Adrenal gland (tissue), 12 donors: Measurements from ENCODE around the gene NLRP9. TPM values are rescaled to one million over a fixed set of nuclear protein-coding genes. Genes with fewer than 3 reads are reported as not detected.

Experiments
- DNase-seq, 7 donors: peaks; one replicate each; pipeline ENCODE4 v3.0.0-alpha.2; 2019 to 2020
- H3K27ac ChIP-seq, 5 donors: fragments of 200-600 bp; sonication (generic) in 4 of 5; 1 replicate in 3 of 5; 2 replicates in 2 of 5; pipeline versions ENCODE4 v1.5.1 to v1.8.0; 2016 to 2020; ENCODE audit warnings: mild to moderate bottlenecking in 1 of 5
- H3K27me3 ChIP-seq: fragments of 200-600 bp; 2 replicates; pipeline ENCODE4 v1.8.0; 2021
- H3K36me3 ChIP-seq, 2 donors: fragments of 200-600 bp; replicated peaks in 1 of 2; 1 replicate in 1 of 2; 2 replicates in 1 of 2; pipeline versions ENCODE4 v1.5.1 to v1.8.0; 2018 to 2022
- H3K4me1 ChIP-seq, 2 donors: fragments of 200-600 bp; replicated peaks in 1 of 2; 1 replicate in 1 of 2; 2 replicates in 1 of 2; pipeline versions ENCODE4 v1.5.1 to v1.8.0; 2018 to 2021
- H3K4me3 ChIP-seq, 4 donors: fragments of 200-600 bp; sonication (generic) in 3 of 4; one replicate each; pipeline ENCODE4 v1.5.1; 2016 to 2018
- H3K9me3 ChIP-seq, 3 donors: fragments of 200-600 bp; sonication (generic) in 1 of 3; replicated peaks in 1 of 3; 1 replicate in 2 of 3; 2 replicates in 1 of 3; pipeline versions ENCODE4 v1.5.1 to v1.8.0; 2016 to 2021
- CTCF ChIP-seq, 6 experiments: fragments of 450-650 bp in 4 of 6; fragments of 200-600 bp in 2 of 6; sonication (generic) in 1 of 6; IDR thresholded peaks; 1 replicate in 5 of 6; 2 replicates in 1 of 6; pipeline versions ENCODE4 v1.5.1 to v1.8.0; 2016 to 2021; ENCODE audit warnings: antibody characterized with exemption in 6 of 6, mild to moderate bottlenecking in 2 of 6, moderate library complexity in 1 of 6
- POLR2A ChIP-seq, 2 donors: fragments of 450-650 bp; IDR thresholded peaks; one replicate each; pipeline ENCODE4 v1.6.1; 2017; ENCODE audit warnings: antibody characterized with exemption in 2 of 2, mild to moderate bottlenecking in 2 of 2, moderate library complexity in 1 of 2
- WGBS, 4 donors: extraction: QIAGEN DNeasy Blood & Tissue Kit in 2 of 4; methylation state at CpG; one replicate each; pipeline versions ENCODE4 v1.1.5 to v1.1.7; 2013 to 2017; 5-methylcytosine and 5-hydroxymethylcytosine counted together
- intact Hi-C, 2 donors: fragments of 100-400 bp; cut with DNase I; formaldehyde crosslinking; loops; one replicate each; pipeline versions ENCODE4 v1.14.1 to v1.15.0; 2022 to 2023
- polyA plus RNA-seq, 3 donors: library from polyadenylated mRNA; stranded (reverse); fragments of 200-250 nt in 2 of 3; fragments of 350-450 nt in 1 of 3; fragmentation: Illumina TruSeq in 1 of 3; extraction: RNeasy Lipid Tissue Mini Kit (QIAGEN cat#74804) in 1 of 3; gene quantifications; one replicate each; pipeline ENCODE4 v1.2.3, GENCODE V29; 2013 to 2014
- total RNA-seq, 9 donors: library from RNA; depleted of rRNA in 4 of 9; stranded (reverse); fragments of >200 nt in 4 of 9; fragments of 120-200 nt in 1 of 9; fragmentation: NEBNext Ultra II Directional in 1 of 9; extraction: Animal tissue kit (Norgen Biotek cat#: 25700) in 1 of 9; gene quantifications; one replicate each; pipeline versions ENCODE4 v1.1.0 to v1.2.4, GENCODE V29; 2013 to 2023
- donor health status: healthy with polysubstance abuse.
- donor health status: Bipolar disorder and iron deficiency.
- donor health status: DM: yes; HTN: yes; CAD: no.
- donor health status: DM: no; HTN: no; CAD: no.
- donor health status: DM: no; HTN: no; CAD: no.
- donor health status: DM: yes; HTN: yes; CAD: no.

Gene NLRP9
- total and polyA plus RNA-seq, 12 donors, result not detected

GRCh38 chr19:55685776-55686175, 52.4 kb downstream of the NLRP9 start:
- no peak for DNase-seq
- TF ChIP-seq CTCF (IDR thresholded peaks at IDR 0.05), result no peak
- no peak for TF ChIP-seq POLR2A (IDR thresholded peaks at IDR 0.05)
- Histone ChIP-seq H3K27me3 (no peaks in the 10 kb centered on the region), H3K4me3 (no peak overlapping the region), H3K27ac (no peak overlapping the region), H3K9me3 (no peaks in the 10 kb centered on the region), H3K4me1 (peaks cover 23 to 31% of the 10 kb centered on the region in 2 donors), H3K36me3 (peaks cover 0 to 74% of the 10 kb centered on the region in 2 donors)
- intact Hi-C loops, result no loop called here
- WGBS, 4 donors, result 94 to 98% (median 97%) methylated on average over 6 of the region's 6 CpGs

- Histone ChIP-seq H3K27me3 (no peaks in the 10 kb centered on the region), H3K4me1 (peaks cover 29 to 38% of the 10 kb centered on the region in 2 donors), H3K36me3 (peaks cover 0 to 74% of the 10 kb centered on the region in 2 donors), H3K27ac (no peak overlapping the region), H3K4me3 (no peak overlapping the region), H3K9me3 (no peaks in the 10 kb centered on the region)
- no peak for DNase-seq
- WGBS, 4 donors, result 93 to 96% (median 95%) methylated on average over 50 to 60 of the region's 60 CpGs
- intact Hi-C loops, result no loop called here
- TF ChIP-seq CTCF (IDR thresholded peaks at IDR 0.05), result no peak
- TF ChIP-seq POLR2A (IDR thresholded peaks at IDR 0.05), result no peak
Measured at GRCh38 chr19:55684946-55685681, 53.1 kb downstream of the NLRP9 start.

GRCh38 chr19:55683449-55684261, 54.5 kb downstream of the NLRP9 start:
- Histone ChIP-seq H3K4me1 (peaks cover 43 to 52% of the 10 kb centered on the region in 2 donors), H3K4me3 (no peak overlapping the region), H3K27ac (peak overlapping the region in 3 of 5 donors; percentile 7 to 58 (median 21)), H3K36me3 (peaks cover 0 to 74% of the 10 kb centered on the region in 2 donors), H3K27me3 (no peaks in the 10 kb centered on the region), H3K9me3 (no peaks in the 10 kb centered on the region)
- peak in 2 of 7 donors; percentile 48 to 57 for DNase-seq
- TF ChIP-seq CTCF (IDR thresholded peaks at IDR 0.05) (no peak), POLR2A (IDR thresholded peaks at IDR 0.05) (no peak)
- 80 to 84% (median 82%) methylated on average over 21 to 22 of the region's 22 CpGs for WGBS, 4 donors
- intact Hi-C loops, result no loop called here
